Peyer's patch (tissue), 4 donors: ENCODE results near the gene PAPSS2.

Experiments
- CTCF ChIP-seq, 6 experiments: fragments of 450-650 bp in 4 of 6; fragments of 200-600 bp in 2 of 6; sonication (generic) in 1 of 6; IDR thresholded peaks; one replicate each; pipeline ENCODE4 v1.5.1; 2017 to 2019; ENCODE audit warnings: antibody characterized with exemption in 6 of 6, mild to moderate bottlenecking in 3 of 6, moderate library complexity in 1 of 6
- POLR2A ChIP-seq, 2 donors: fragments of 450-650 bp; IDR thresholded peaks; one replicate each; pipeline ENCODE4 v1.5.1; 2017; ENCODE audit warnings: antibody characterized with exemption in 2 of 2, mild to moderate bottlenecking in 2 of 2, moderate library complexity in 2 of 2

- TF ChIP-seq POLR2A (IDR thresholded peaks at IDR 0.05) (no peak), CTCF (IDR thresholded peaks at IDR 0.05) (no peak)
These were observed 116.1 kb downstream of the PAPSS2 start for GRCh38 chr10:87775766-87776165.
